Measurements from ENCODE around the gene WDR1.
"Not testable (repeated sequence)": the region's sequence is repeated elsewhere in the genome, so short reads cannot be mapped to it uniquely, and the experiment has no call there.

WDR1 gene

GRCh38 chr4:10135260-10135659, 18.7 kb upstream of the WDR1 start:
- no peak for DNase-seq (ENCODE audit: low read depth)
- TF ChIP-seq CTCF (IDR thresholded peaks at IDR 0.05; ENCODE audit: control insufficient read depth, insufficient read depth, low read depth, low read length, missing control alignments): no peak
- H3K4me3 ChIP-seq (ENCODE audit: control insufficient read depth, low read depth, low read length): no peak overlapping the region

GRCh38 chr4:10134141-10134540, 17.5 kb upstream of the WDR1 start:
- H3K4me3 ChIP-seq (ENCODE audit: control insufficient read depth, low read depth, low read length): no peak overlapping the region
- DNase-seq (ENCODE audit: low read depth): no peak
- TF ChIP-seq CTCF (IDR thresholded peaks at IDR 0.05; ENCODE audit: control insufficient read depth, insufficient read depth, low read depth, low read length, missing control alignments): no peak

- no peak overlapping the region for H3K4me3 ChIP-seq (ENCODE audit: control insufficient read depth, low read depth, low read length)
- no peak for TF ChIP-seq CTCF (IDR thresholded peaks at IDR 0.05; ENCODE audit: control insufficient read depth, insufficient read depth, low read depth, low read length, missing control alignments)
- DNase-seq (ENCODE audit: low read depth): no peak
These were observed 14.6 kb upstream of the WDR1 start for GRCh38 chr4:10131202-10131601.

- H3K4me3 ChIP-seq (ENCODE audit: control insufficient read depth, low read depth, low read length): no peak overlapping the region
- no peak for DNase-seq (ENCODE audit: low read depth)
- TF ChIP-seq CTCF (IDR thresholded peaks at IDR 0.05; ENCODE audit: control insufficient read depth, insufficient read depth, low read depth, low read length, missing control alignments): no peak
These were observed 13.7 kb upstream of the WDR1 start for GRCh38 chr4:10130178-10130888.

- no peak overlapping the region for H3K4me3 ChIP-seq (ENCODE audit: control insufficient read depth, low read depth, low read length)
- no peak for DNase-seq (ENCODE audit: low read depth)
- no peak for TF ChIP-seq CTCF (IDR thresholded peaks at IDR 0.05; ENCODE audit: control insufficient read depth, insufficient read depth, low read depth, low read length, missing control alignments)
These were observed 12.9 kb upstream of the WDR1 start for GRCh38 chr4:10129196-10130177.

- TF ChIP-seq CTCF (IDR thresholded peaks at IDR 0.05; ENCODE audit: control insufficient read depth, insufficient read depth, low read depth, low read length, missing control alignments): no peak
- no peak for DNase-seq (ENCODE audit: low read depth)
- no peak overlapping the region for H3K4me3 ChIP-seq (ENCODE audit: control insufficient read depth, low read depth, low read length)
These were observed 12.2 kb upstream of the WDR1 start for GRCh38 chr4:10128761-10129160.

- not testable (repeated sequence) for H3K4me3 ChIP-seq (ENCODE audit: control insufficient read depth, low read depth, low read length); DNase-seq (ENCODE audit: low read depth)
These were observed 10.9 kb upstream of the WDR1 start for GRCh38 chr4:10127531-10127930.

Measured in AG09309 (cell line).